HG03521 (cell line): ENCODE results near the gene TCP10L.

Source experiments
- ATAC-seq: cut with Tn5 transposase; IDR thresholded peaks from one replicate; pipeline ENCODE4 v1.9.1; 2021; ENCODE audit warnings: mild to moderate bottlenecking, moderate library complexity; ENCODE audit not compliant: unreplicated experiment

TCP10L gene

GRCh38 chr21:32525282-32525681 is 60.0 kb downstream of the TCP10L start:
- no peak for ATAC-seq

- no peak for ATAC-seq
Measured at GRCh38 chr21:32523988-32524719, 61.2 kb downstream of the TCP10L start.
